Keratinocyte (primary cell): ENCODE data around the gene LRRN2. TPM values are rescaled to one million over a fixed set of nuclear protein-coding genes. Genes with fewer than 3 reads are reported as not detected.

Experiments
- DNase-seq: peaks from one replicate; pipeline ENCODE4 v3.0.0-alpha.2; 2011; ENCODE audit warnings: low read depth, missing footprints, low spot score
- FAIRE-seq: peaks from 2 replicates; lab custom pipeline; 2011; peaks lifted over from hg19 to GRCh38; lab: Jason Lieb, UNC
- H2AFZ ChIP-seq: 2 replicates; pipeline ENCODE4 v1.6.0; 2012; ENCODE audit warnings: low read length, control low read depth, inconsistent platforms; ENCODE audit not compliant: control insufficient read depth
- H3K27ac ChIP-seq: 2 replicates; pipeline ENCODE4 v1.5.1; 2011; ENCODE audit warnings: low read length; ENCODE audit not compliant: control insufficient read depth, insufficient read depth
- H3K27me3 ChIP-seq: 3 replicates; pipeline ENCODE4 v1.6.0; 2011; ENCODE audit warnings: low read length; ENCODE audit not compliant: control insufficient read depth, insufficient read depth; ENCODE audit errors: extremely low read depth
- H3K36me3 ChIP-seq, 2 experiments: 2 replicates in 1 of 2; 3 replicates in 1 of 2; pipeline ENCODE4 v1.5.1; 2011; ENCODE audit warnings: low read length in 2 of 2, mild to moderate bottlenecking in 1 of 2; ENCODE audit not compliant: control insufficient read depth in 2 of 2, insufficient read depth in 2 of 2; ENCODE audit errors: extremely low read depth in 1 of 2
- H3K4me1 ChIP-seq: 3 replicates; pipeline ENCODE4 v1.5.1; 2011; ENCODE audit warnings: low read length; ENCODE audit not compliant: control insufficient read depth, insufficient read depth; ENCODE audit errors: extremely low read depth
- H3K4me2 ChIP-seq: 3 replicates; pipeline ENCODE4 v1.6.0; 2011; ENCODE audit warnings: low read depth, low read length; ENCODE audit not compliant: control insufficient read depth, insufficient read depth; ENCODE audit errors: extremely low read depth
- H3K4me3 ChIP-seq, 3 experiments: fragments of 200-600 bp in 1 of 3; sonication (generic) in 1 of 3; 2 replicates in 2 of 3; 3 replicates in 1 of 3; pipeline ENCODE4 v1.5.1; 2011 to 2016; ENCODE audit warnings: low read length in 3 of 3, mild to moderate bottlenecking in 3 of 3, control low read depth in 2 of 3, inconsistent platforms in 1 of 3, low read depth in 1 of 3, mixed read lengths in 1 of 3, mixed run types in 1 of 3, moderate library complexity in 1 of 3; ENCODE audit not compliant: control insufficient read depth in 2 of 3, insufficient read depth in 2 of 3; ENCODE audit errors: extremely low read depth in 1 of 3
- H3K79me2 ChIP-seq: 2 replicates; pipeline ENCODE4 v1.6.0; 2012; ENCODE audit warnings: low read length; ENCODE audit not compliant: control insufficient read depth, insufficient read depth
- H3K9ac ChIP-seq: 3 replicates; pipeline ENCODE4 v1.6.0; 2011; ENCODE audit warnings: low read length; ENCODE audit not compliant: control insufficient read depth, insufficient read depth; ENCODE audit errors: extremely low read depth
- H3K9me1 ChIP-seq: 3 replicates; pipeline ENCODE4 v1.6.0; 2011; ENCODE audit warnings: low read length; ENCODE audit not compliant: control insufficient read depth, insufficient read depth; ENCODE audit errors: extremely low read depth
- H3K9me3 ChIP-seq: 2 replicates; pipeline ENCODE4 v1.5.1; 2012; ENCODE audit warnings: low read depth, low read length; ENCODE audit not compliant: control insufficient read depth
- H4K20me1 ChIP-seq: 3 replicates; pipeline ENCODE4 v1.6.0; 2011; ENCODE audit warnings: low read length; ENCODE audit not compliant: control insufficient read depth, insufficient read depth; ENCODE audit errors: extremely low read depth
- EZH2 ChIP-seq: IDR thresholded peaks from one replicate; pipeline ENCODE4 v1.6.1; 2012; ENCODE audit warnings: inconsistent platforms, mild to moderate bottlenecking, low read length, moderate library complexity
- dilution Hi-C: fragments of 300-500 bp; cut with MboI; formaldehyde crosslinking; loops from one replicate; pipeline ENCODE4 v1.7.0; 2020; ENCODE audit warnings: low sequenced_read_pairs; ENCODE audit not compliant: extremely low pct_ligation_motif_present
- polyA plus RNA-seq, 5 experiments: library from polyadenylated mRNA; depleted of rRNA in 3 of 5; stranded (reverse) in 3 of 5; stranded (forward) in 1 of 5; unstranded in 1 of 5; fragments of >200 nt; gene quantifications; 1 replicate in 1 of 5; 2 replicates in 3 of 5; 3 replicates in 1 of 5; pipeline versions ENCODE4 v1.2.1 to v1.2.3, GENCODE V29; 2011 to 2012; ENCODE audit warnings: missing spikeins in 2 of 5, low read depth in 1 of 5, low replicate concordance in 1 of 5
- TF ChIP-seq, protein P1 (sequence below), 3 experiments: IDR thresholded peaks in 1 of 3; conservative IDR thresholded peaks in 1 of 3; optimal IDR thresholded peaks in 1 of 3; 2 replicates in 2 of 3; 3 replicates in 1 of 3; pipeline versions ENCODE3 to v1.5.1; 2011; ENCODE audit warnings: low read length in 3 of 3, mild to moderate bottlenecking in 3 of 3, moderate library complexity in 2 of 3, control low read depth in 1 of 3, inconsistent platforms in 1 of 3; ENCODE audit not compliant: insufficient read depth in 2 of 3; ENCODE audit errors: extremely low read depth in 1 of 3

The LRRN2 gene
- polyA plus RNA-seq, 1 donor (not counting 4 experiments of a cell fraction or from before 2014, with no cell fraction given) = not detected

DNA sequence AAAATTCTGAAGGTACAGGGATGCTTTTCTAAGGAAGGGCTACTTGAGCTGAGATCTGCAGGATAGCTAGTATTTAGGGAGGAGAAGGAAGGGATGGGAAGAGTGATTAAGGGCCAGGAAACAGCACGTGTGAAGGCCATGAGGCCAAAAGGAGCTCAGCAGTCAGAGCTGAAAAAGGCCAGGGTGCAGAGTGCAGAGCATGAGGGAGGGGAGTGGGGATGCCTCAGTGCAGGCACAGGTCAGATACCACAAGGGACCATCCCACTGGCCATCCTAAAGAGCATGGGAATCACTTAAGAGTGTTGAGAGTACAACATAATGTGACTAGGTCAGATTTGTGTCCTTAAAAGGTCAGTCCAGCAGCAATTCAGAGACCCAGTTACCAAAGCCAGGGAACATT is 16.0 kb downstream of the LRRN2 start:
- no peaks in the 10 kb centered on the region for H4K20me1 ChIP-seq
- no peak for FAIRE-seq
- TF ChIP-seq, protein P1, sequence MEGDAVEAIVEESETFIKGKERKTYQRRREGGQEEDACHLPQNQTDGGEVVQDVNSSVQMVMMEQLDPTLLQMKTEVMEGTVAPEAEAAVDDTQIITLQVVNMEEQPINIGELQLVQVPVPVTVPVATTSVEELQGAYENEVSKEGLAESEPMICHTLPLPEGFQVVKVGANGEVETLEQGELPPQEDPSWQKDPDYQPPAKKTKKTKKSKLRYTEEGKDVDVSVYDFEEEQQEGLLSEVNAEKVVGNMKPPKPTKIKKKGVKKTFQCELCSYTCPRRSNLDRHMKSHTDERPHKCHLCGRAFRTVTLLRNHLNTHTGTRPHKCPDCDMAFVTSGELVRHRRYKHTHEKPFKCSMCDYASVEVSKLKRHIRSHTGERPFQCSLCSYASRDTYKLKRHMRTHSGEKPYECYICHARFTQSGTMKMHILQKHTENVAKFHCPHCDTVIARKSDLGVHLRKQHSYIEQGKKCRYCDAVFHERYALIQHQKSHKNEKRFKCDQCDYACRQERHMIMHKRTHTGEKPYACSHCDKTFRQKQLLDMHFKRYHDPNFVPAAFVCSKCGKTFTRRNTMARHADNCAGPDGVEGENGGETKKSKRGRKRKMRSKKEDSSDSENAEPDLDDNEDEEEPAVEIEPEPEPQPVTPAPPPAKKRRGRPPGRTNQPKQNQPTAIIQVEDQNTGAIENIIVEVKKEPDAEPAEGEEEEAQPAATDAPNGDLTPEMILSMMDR (optimal IDR thresholded peaks at IDR 0.05 in 1 of 3, IDR thresholded peaks at IDR 0.05 in 1 of 3, conservative IDR thresholded peaks at IDR 0.05 in 1 of 3; ENCODE audit: extremely low read depth in 1 of 3, insufficient read depth in 2 of 3, low read length in 3 of 3) = no peak
- TF ChIP-seq EZH2 = no peak
- H3K4me3 ChIP-seq = no peak overlapping the region
- no peaks in the 10 kb centered on the region for H3K4me1 ChIP-seq
- H3K9me1 ChIP-seq = no peaks in the 10 kb centered on the region
- no peak overlapping the region for H3K4me2 ChIP-seq
- H3K9ac ChIP-seq = no peak overlapping the region
- no peak for DNase-seq
- no peaks in the 10 kb centered on the region for H3K79me2 ChIP-seq
- dilution Hi-C loops = no loop called here
- H3K27me3 ChIP-seq = peaks cover 16% of the 10 kb centered on the region
- no peak overlapping the region for H2AFZ ChIP-seq
- H3K27ac ChIP-seq = no peak overlapping the region
- no peaks in the 10 kb centered on the region for H3K9me3 ChIP-seq
- no peaks in the 10 kb centered on the region for H3K36me3 ChIP-seq

DNA sequence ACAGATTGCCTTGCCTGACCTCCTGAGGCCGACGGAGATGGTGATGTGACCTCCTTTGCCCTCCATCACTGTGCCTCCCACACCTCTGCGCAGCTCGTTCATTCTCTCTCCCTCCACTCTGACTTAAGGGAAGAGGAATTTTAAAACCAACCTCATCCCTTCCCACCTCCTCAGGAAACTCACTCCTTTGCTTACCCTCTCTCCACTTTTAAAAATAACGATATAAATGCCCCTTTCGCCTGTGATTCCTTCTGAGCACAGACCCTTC is 21.2 kb downstream of the LRRN2 start:
- Histone ChIP-seq H3K9me1 (no peaks in the 10 kb centered on the region), H3K4me2 (no peak overlapping the region), H4K20me1 (no peaks in the 10 kb centered on the region), H3K27me3 (peaks cover 12% of the 10 kb centered on the region), H3K36me3 (no peaks in the 10 kb centered on the region), H3K9me3 (no peaks in the 10 kb centered on the region), H3K79me2 (no peaks in the 10 kb centered on the region), H3K4me3 (no peak overlapping the region), H2AFZ (no peak overlapping the region), H3K9ac (no peak overlapping the region), H3K4me1 (no peaks in the 10 kb centered on the region), H3K27ac (no peak overlapping the region)
- TF ChIP-seq EZH2 = no peak
- TF ChIP-seq, protein P1 (optimal IDR thresholded peaks at IDR 0.05 in 1 of 3, IDR thresholded peaks at IDR 0.05 in 1 of 3, conservative IDR thresholded peaks at IDR 0.05 in 1 of 3; ENCODE audit: extremely low read depth in 1 of 3, insufficient read depth in 2 of 3, low read length in 3 of 3) = no peak
- DNase-seq (no peak), FAIRE-seq (no peak)
- dilution Hi-C loops = no loop called here
